ENCODE measurements around the gene GRK2. TPM values are rescaled to one million over a fixed set of nuclear protein-coding genes. Genes with fewer than 3 reads are reported as not detected.

GRK2 gene
- total RNA-seq, 2 donors from 2014 or later: 58.0 to 61.7 TPM

DNA sequence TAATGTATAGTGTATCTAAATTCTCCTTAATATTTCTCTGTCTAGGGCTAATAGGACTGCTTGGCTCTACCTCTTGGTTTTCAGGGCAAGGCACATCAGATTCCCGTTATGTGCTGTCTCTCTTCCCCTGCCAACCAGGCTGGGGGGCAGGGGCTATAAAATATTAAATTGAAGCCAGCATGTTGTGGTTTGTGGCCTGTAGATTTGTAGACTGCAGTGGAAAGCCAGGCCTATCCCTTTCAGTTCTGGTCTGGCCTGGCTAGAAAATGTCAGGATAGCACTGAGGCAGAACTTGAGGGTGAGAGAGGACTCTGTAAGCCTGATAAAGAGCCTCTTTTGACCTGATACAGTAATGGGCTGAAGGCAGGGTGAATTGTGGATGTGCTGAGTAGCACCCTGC lies 14.4 kb upstream of the GRK2 start:
- H3K27me3 Mint-ChIP-seq (ENCODE audit: insufficient read depth): no peaks in the 10 kb centered on the region
- H3K4me3 Mint-ChIP-seq: no peak overlapping the region
- Histone ChIP-seq H3K9ac (ENCODE audit: extremely low read depth, low read length, poor library complexity, severe bottlenecking) (no peak overlapping the region), H3K27me3 (ENCODE audit: control insufficient read depth, insufficient read depth, low read length, poor library complexity, severe bottlenecking) (no peaks in the 10 kb centered on the region), H3K9me3 (ENCODE audit: control insufficient read depth, low read length) (no peaks in the 10 kb centered on the region), H3K4me1 (ENCODE audit: control insufficient read depth, insufficient read depth, low read length) (no peaks in the 10 kb centered on the region), H3K36me3 (ENCODE audit: control insufficient read depth, insufficient read depth, low read length) (peaks cover 98% of the 10 kb centered on the region), H3K27ac (ENCODE audit: low read depth, low read length) (no peak overlapping the region), H3K4me3 (ENCODE audit: low read length) (no peak overlapping the region)
- TF ChIP-seq, protein P1, sequence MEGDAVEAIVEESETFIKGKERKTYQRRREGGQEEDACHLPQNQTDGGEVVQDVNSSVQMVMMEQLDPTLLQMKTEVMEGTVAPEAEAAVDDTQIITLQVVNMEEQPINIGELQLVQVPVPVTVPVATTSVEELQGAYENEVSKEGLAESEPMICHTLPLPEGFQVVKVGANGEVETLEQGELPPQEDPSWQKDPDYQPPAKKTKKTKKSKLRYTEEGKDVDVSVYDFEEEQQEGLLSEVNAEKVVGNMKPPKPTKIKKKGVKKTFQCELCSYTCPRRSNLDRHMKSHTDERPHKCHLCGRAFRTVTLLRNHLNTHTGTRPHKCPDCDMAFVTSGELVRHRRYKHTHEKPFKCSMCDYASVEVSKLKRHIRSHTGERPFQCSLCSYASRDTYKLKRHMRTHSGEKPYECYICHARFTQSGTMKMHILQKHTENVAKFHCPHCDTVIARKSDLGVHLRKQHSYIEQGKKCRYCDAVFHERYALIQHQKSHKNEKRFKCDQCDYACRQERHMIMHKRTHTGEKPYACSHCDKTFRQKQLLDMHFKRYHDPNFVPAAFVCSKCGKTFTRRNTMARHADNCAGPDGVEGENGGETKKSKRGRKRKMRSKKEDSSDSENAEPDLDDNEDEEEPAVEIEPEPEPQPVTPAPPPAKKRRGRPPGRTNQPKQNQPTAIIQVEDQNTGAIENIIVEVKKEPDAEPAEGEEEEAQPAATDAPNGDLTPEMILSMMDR (conservative IDR thresholded peaks at IDR 0.05): no peak
- no peak for DNase-seq
- 94% methylated on average over 1 of the region's 1 CpG; no CpG with 5 or more reads in 1 of the 2 experiments for WGBS, 2 experiments (ENCODE audit: insufficient coverage in 1 of 2, insufficient read length in 1 of 2)
- H3K4me1 Mint-ChIP-seq: no peaks in the 10 kb centered on the region
- peak overlapping the region; percentile 58 for H3K27ac Mint-ChIP-seq
- H3K36me3 Mint-ChIP-seq (ENCODE audit: low read depth): peaks cover 84% of the 10 kb centered on the region
- H3K9me3 Mint-ChIP-seq: no peaks in the 10 kb centered on the region

DNA sequence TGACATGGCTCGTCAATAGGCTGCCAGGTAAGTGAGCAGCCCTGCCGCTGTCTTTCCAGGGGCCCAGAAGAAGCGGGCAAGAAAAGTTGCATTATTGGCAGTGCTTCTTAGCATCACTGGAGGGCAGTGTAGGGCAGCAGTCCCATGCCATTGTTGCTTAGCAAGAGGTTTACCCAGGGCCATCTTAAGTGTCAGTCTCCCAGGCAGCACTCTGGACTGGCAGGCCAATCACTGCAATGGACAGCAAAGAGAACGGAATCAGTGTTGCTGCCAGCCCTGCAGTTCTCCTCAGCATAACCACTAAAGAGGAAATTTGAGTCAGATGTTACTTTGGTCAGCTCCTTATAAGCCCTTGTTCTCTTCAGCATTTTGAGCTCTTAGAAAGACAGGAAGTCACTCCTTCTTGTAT lies 13.4 kb upstream of the GRK2 start:
- no peak overlapping the region for H3K27ac Mint-ChIP-seq
- no peaks in the 10 kb centered on the region for H3K9me3 Mint-ChIP-seq
- no peaks in the 10 kb centered on the region for H3K9me3 ChIP-seq (ENCODE audit: control insufficient read depth, low read length)
- TF ChIP-seq, protein P1 (conservative IDR thresholded peaks at IDR 0.05): peak; percentile 58
- no peaks in the 10 kb centered on the region for H3K27me3 Mint-ChIP-seq (ENCODE audit: insufficient read depth)
- H3K9ac ChIP-seq (ENCODE audit: extremely low read depth, low read length, poor library complexity, severe bottlenecking): no peak overlapping the region
- H3K36me3 Mint-ChIP-seq (ENCODE audit: low read depth): peaks cover 85% of the 10 kb centered on the region
- no peaks in the 10 kb centered on the region for H3K4me1 ChIP-seq (ENCODE audit: control insufficient read depth, insufficient read depth, low read length)
- 93 to 100% methylated on average over 4 of the region's 4 CpGs for WGBS, 2 experiments (ENCODE audit: insufficient coverage in 1 of 2, insufficient read length in 1 of 2)
- peaks cover 94% of the 10 kb centered on the region for H3K36me3 ChIP-seq (ENCODE audit: control insufficient read depth, insufficient read depth, low read length)
- peak; percentile 70 for DNase-seq
- H3K4me3 Mint-ChIP-seq: no peak overlapping the region
- no peak overlapping the region for H3K4me3 ChIP-seq (ENCODE audit: low read length)
- no peaks in the 10 kb centered on the region for H3K4me1 Mint-ChIP-seq
- H3K27me3 ChIP-seq (ENCODE audit: control insufficient read depth, insufficient read depth, low read length, poor library complexity, severe bottlenecking): no peaks in the 10 kb centered on the region
- H3K27ac ChIP-seq (ENCODE audit: low read depth, low read length): no peak overlapping the region

DNA sequence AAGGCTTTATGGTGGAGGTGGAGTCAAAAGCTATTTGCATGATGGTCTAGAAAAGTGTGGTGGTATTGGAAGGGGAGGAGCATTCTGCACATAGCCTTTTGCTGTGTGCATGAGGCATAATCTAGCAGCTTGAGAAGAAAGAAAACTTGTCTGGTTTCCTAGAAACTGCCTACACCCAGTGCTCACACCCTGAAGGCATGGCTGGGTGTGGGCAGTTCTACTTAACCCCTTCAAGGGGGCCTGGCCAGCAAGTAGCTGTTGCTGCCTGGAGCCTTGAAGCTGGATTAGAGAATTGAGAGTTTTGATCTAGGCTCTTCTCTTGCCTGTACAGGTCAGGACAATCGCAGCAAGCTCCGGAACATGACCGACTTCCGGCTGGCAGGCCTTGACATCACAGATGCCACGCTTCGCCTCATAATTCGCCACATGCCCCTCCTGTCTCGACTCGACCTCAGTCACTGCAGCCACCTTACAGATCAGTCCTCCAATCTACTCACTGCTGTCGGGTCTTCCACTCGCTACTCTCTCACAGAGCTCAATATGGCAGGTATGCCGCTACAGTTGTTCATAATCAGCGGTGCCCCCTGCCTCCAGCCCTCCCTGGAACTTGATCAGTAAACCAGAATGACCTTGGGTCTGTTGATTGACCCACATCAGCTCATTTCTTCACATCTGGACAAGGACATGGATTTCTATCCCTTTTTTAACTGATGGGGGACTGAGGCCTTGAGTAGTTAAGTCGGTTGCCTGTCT lies 12.2 kb upstream of the GRK2 start:
- no peaks in the 10 kb centered on the region for H3K9me3 ChIP-seq (ENCODE audit: control insufficient read depth, low read length)
- no peaks in the 10 kb centered on the region for H3K4me1 ChIP-seq (ENCODE audit: control insufficient read depth, insufficient read depth, low read length)
- peaks cover 82% of the 10 kb centered on the region for H3K36me3 ChIP-seq (ENCODE audit: control insufficient read depth, insufficient read depth, low read length)
- Mint-ChIP-seq H3K27me3 (ENCODE audit: insufficient read depth) (no peaks in the 10 kb centered on the region), H3K36me3 (ENCODE audit: low read depth) (peaks cover 73% of the 10 kb centered on the region), H3K4me1 (no peaks in the 10 kb centered on the region), H3K27ac (no peak overlapping the region), H3K9me3 (no peaks in the 10 kb centered on the region), H3K4me3 (no peak overlapping the region)
- no peak overlapping the region for H3K9ac ChIP-seq (ENCODE audit: extremely low read depth, low read length, poor library complexity, severe bottlenecking)
- peak; percentile 33 for DNase-seq
- no peak overlapping the region for H3K27ac ChIP-seq (ENCODE audit: low read depth, low read length)
- TF ChIP-seq, protein P1 (conservative IDR thresholded peaks at IDR 0.05): no peak
- 94 to 100% methylated on average over 13 to 14 of the region's 14 CpGs for WGBS, 2 experiments (ENCODE audit: insufficient coverage in 1 of 2, insufficient read length in 1 of 2)
- H3K27me3 ChIP-seq (ENCODE audit: control insufficient read depth, insufficient read depth, low read length, poor library complexity, severe bottlenecking): no peaks in the 10 kb centered on the region
- no peak overlapping the region for H3K4me3 ChIP-seq (ENCODE audit: low read length)
